Heart right ventricle (tissue), 12 donors: Measurements from ENCODE around the gene CNGA4. TPM values are rescaled to one million over a fixed set of nuclear protein-coding genes. Genes with fewer than 3 reads are reported as not detected.

Experiments used
- polyA plus RNA-seq, 2 donors: library from polyadenylated mRNA; stranded (reverse); fragments of 200-250 nt; gene quantifications; one replicate each; pipeline ENCODE4 v1.2.3, GENCODE V29; 2013
- total RNA-seq, 10 donors: library from RNA; stranded (reverse); fragmentation: NEBNext Ultra II Directional in 3 of 10; extraction: Animal tissue kit (Norgen Biotek cat#: 25700) in 3 of 10; gene quantifications; one replicate each; pipeline versions ENCODE4 v1.2.1 to v1.2.4, GENCODE V29; 2021 to 2023
- donor health status: ischemic (EF 13 %, LVEDD 7.1; RV severe dilation, severe dysfunction).
- donor health status: healthy with polysubstance abuse.
- donor health status: DM: no; HTN: yes; CAD: no.
- donor health status: DM: no; HTN: no; CAD: no.
- donor health status: ischemic (EF 25% LVEDD 6.9; RV normal size, moderate dysfunction).
- donor health status: ischemic (EF 25% LVEDD 5.7; RV mildly dilated, moderate dysfunction).
- donor health status: healthy.
- donor health status: nonischemic (EF 11% LVEDD 7.7; RV severe dilation, severe dysfunction).
- donor health status: DM: yes; HTN: yes; CAD: no.
- donor health status: PGD.
- donor health status: ischemic (EF 29% LVEDD 5.4; RV normal size, mild dysfunction).
- donor health status: nonischemic (EF 23%, LVEDD 6.1; RV moderate dilation, normal function).

Gene CNGA4
- total and polyA plus RNA-seq, 12 donors = 0.01 to 0.13 TPM; not detected in 10

Other genes starting within 250 kb of the CNGA4 start
- gene OR56A4, start 232.1 kb upstream of the CNGA4 start, total RNA-seq = under 1 TPM in 1 of 10 donors, not detected in 9; 0.05 TPM
- not detected for gene OR56A4, start 232.1 kb upstream of the CNGA4 start, polyA plus RNA-seq
- gene OR56A1, start 208.3 kb upstream of the CNGA4 start, total RNA-seq = not detected
- not detected for gene OR56A1, start 208.3 kb upstream of the CNGA4 start, polyA plus RNA-seq
- not detected for gene OR56B4, start 131.4 kb upstream of the CNGA4 start, total RNA-seq
- gene OR56B4, start 131.4 kb upstream of the CNGA4 start, polyA plus RNA-seq = not detected
- gene OR52B2, start 68.8 kb upstream of the CNGA4 start, total RNA-seq = not detected
- gene OR52B2, start 68.8 kb upstream of the CNGA4 start, polyA plus RNA-seq = not detected
- not detected for gene OR52W1, start 39.9 kb upstream of the CNGA4 start, total RNA-seq
- gene OR52W1, start 39.9 kb upstream of the CNGA4 start, polyA plus RNA-seq = not detected
- gene C11orf42, start 33.5 kb upstream of the CNGA4 start, total RNA-seq = not detected
- not detected for gene C11orf42, start 33.5 kb upstream of the CNGA4 start, polyA plus RNA-seq
- 10 to 100 TPM; 13.4 to 17.3 (median 14.3) TPM for gene FHIP1B, start 4.5 kb upstream of the CNGA4 start, total RNA-seq
- gene FHIP1B, start 4.5 kb upstream of the CNGA4 start, polyA plus RNA-seq = 10 to 100 TPM; 20.2 to 23.3 TPM
- not detected for gene CCKBR, start 20.7 kb downstream of the CNGA4 start, total RNA-seq
- gene CCKBR, start 20.7 kb downstream of the CNGA4 start, polyA plus RNA-seq = under 1 TPM in 1 of 2 donors, not detected in 1; 0.15 TPM
- gene CAVIN3, start 81.4 kb downstream of the CNGA4 start, total RNA-seq = 100 to 1,000 TPM in 1 of 10 donors, 10 to 100 TPM in 9; 39.3 to 117 (median 46.0) TPM
- gene CAVIN3, start 81.4 kb downstream of the CNGA4 start, polyA plus RNA-seq = 100 to 1,000 TPM; 150 to 186 TPM
- gene SMPD1, start 151.4 kb downstream of the CNGA4 start, total RNA-seq = 10 to 100 TPM; 57.4 to 88.1 (median 67.6) TPM
- gene SMPD1, start 151.4 kb downstream of the CNGA4 start, polyA plus RNA-seq = 10 to 100 TPM; 53.8 to 62.1 TPM
- 10 to 100 TPM; 54.3 to 93.3 (median 65.2) TPM for gene APBB1, start 180.0 kb downstream of the CNGA4 start, total RNA-seq
- 10 to 100 TPM; 86.1 to 90.6 TPM for gene APBB1, start 180.0 kb downstream of the CNGA4 start, polyA plus RNA-seq
- gene HPX, start 201.9 kb downstream of the CNGA4 start, total RNA-seq = under 1 TPM in 5 of 10 donors, not detected in 5; 0.33 to 0.55 (median 0.40) TPM
- under 1 TPM; 0.22 to 0.73 TPM for gene HPX, start 201.9 kb downstream of the CNGA4 start, polyA plus RNA-seq
- 10 to 100 TPM in 3 of 10 donors, 1 to 10 TPM in 7; 6.3 to 12.7 (median 8.7) TPM for gene TRIM3, start 234.9 kb downstream of the CNGA4 start, total RNA-seq
- gene TRIM3, start 234.9 kb downstream of the CNGA4 start, polyA plus RNA-seq = 10 to 100 TPM; 14.5 to 14.6 TPM
- gene ARFIP2, start 242.2 kb downstream of the CNGA4 start, total RNA-seq = 10 to 100 TPM; 12.4 to 23.0 (median 14.8) TPM
- gene ARFIP2, start 242.2 kb downstream of the CNGA4 start, polyA plus RNA-seq = 10 to 100 TPM; 16.2 to 36.8 TPM
- gene TIMM10B, start 242.4 kb downstream of the CNGA4 start, total RNA-seq = 10 to 100 TPM; 13.8 to 21.6 (median 17.5) TPM
- 10 to 100 TPM; 10.0 to 16.3 TPM for gene TIMM10B, start 242.4 kb downstream of the CNGA4 start, polyA plus RNA-seq